ACC112 (cell line): ENCODE measurements around the gene PPARGC1A.

Experiments
- H2AFZ ChIP-seq: fragments of 200-600 bp; sonication (generic); one replicate; pipeline ENCODE4 v1.6.0; 2017; ENCODE audit warnings: antibody characterized with exemption, low read length; ENCODE audit not compliant: unreplicated experiment
- H3K27ac ChIP-seq: fragments of 200-600 bp; sonication (generic); 2 replicates; pipeline ENCODE4 v1.5.1; 2014; ENCODE audit warnings: low read depth, mild to moderate bottlenecking, antibody characterized with exemption, low read length, moderate library complexity
- H3K27me3 ChIP-seq: fragments of 200-600 bp; sonication (generic); 2 replicates; pipeline ENCODE4 v1.6.1; 2014; ENCODE audit warnings: mild to moderate bottlenecking, antibody characterized with exemption, low read length, moderate library complexity, mixed read lengths; ENCODE audit not compliant: insufficient read depth
- H3K36me3 ChIP-seq: fragments of 200-600 bp; sonication (generic); 2 replicates; pipeline ENCODE4 v1.6.1; 2016; ENCODE audit warnings: mild to moderate bottlenecking, antibody characterized with exemption, low read length, moderate library complexity, mixed read lengths; ENCODE audit not compliant: insufficient read depth
- H3K4me1 ChIP-seq: fragments of 200-600 bp; sonication (generic); one replicate; pipeline ENCODE4 v1.6.1; 2016; ENCODE audit warnings: low read length, mixed read lengths; ENCODE audit not compliant: insufficient read depth, unreplicated experiment, control insufficient read depth
- H3K4me3 ChIP-seq: fragments of 200-600 bp; sonication (generic); 2 replicates; pipeline ENCODE4 v1.5.1; 2014; ENCODE audit warnings: mild to moderate bottlenecking, low read depth, low read length
- H3K79me2 ChIP-seq: fragments of 200-600 bp; sonication (generic); one replicate; pipeline ENCODE4 v1.6.0; 2016; ENCODE audit warnings: low read length; ENCODE audit not compliant: control insufficient read depth, unreplicated experiment, insufficient read depth

The PPARGC1A gene

DNA sequence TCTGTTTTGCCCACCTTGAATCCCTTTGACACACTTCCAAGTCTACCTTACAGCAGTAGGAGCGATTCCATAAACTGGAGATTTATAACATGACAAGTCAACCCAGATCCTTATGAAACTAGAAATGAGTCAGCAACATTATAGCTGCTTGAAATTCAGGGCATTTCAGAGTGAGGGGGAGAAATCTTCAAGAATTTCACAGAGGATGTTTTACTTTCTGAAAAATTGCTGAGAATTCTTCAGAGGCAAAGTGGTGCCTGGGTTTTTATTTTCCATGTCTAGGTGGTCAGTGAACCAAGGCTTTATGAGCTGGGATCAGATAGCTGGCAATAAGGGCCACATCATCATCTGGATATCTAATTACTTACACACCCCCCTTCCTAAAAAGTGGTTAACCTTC is 119.8 kb downstream of the PPARGC1A start:
- H3K27me3 ChIP-seq, result no peaks in the 10 kb centered on the region
- no peaks in the 10 kb centered on the region for H3K79me2 ChIP-seq
- 0 out of 2 replicates have a peak overlapping the region, but pooled peaks have one; percentile 25 for H3K27ac ChIP-seq
- H2AFZ ChIP-seq, result no peak overlapping the region
- no peaks in the 10 kb centered on the region for H3K36me3 ChIP-seq
- H3K4me1 ChIP-seq, result peaks cover 12% of the 10 kb centered on the region
- no peak overlapping the region for H3K4me3 ChIP-seq

DNA sequence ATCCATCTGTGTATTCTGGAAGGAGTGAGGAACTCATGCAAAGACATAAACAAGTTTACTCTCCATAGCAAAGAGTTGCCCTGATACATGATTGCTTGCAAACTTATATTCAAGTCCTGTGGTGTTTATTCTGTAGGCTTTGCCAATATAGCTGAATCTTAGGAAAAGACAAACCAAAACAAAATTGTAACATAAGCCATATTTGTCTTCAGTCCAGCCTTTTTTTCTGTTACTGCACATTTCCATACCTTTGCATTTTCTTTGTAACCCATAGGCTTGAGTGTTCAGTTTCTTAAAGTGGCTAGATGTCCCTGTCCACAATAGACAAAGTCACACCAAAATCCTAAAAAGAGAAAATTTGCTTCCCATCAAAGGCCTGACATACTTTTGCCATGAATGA is 120.4 kb downstream of the PPARGC1A start:
- Histone ChIP-seq H3K4me3 (no peak overlapping the region), H3K27me3 (no peaks in the 10 kb centered on the region), H2AFZ (no peak overlapping the region), H3K36me3 (no peaks in the 10 kb centered on the region), H3K4me1 (peaks cover 12% of the 10 kb centered on the region), H3K79me2 (no peaks in the 10 kb centered on the region), H3K27ac (0 out of 2 replicates have a peak overlapping the region, but pooled peaks have one; percentile 25)

DNA sequence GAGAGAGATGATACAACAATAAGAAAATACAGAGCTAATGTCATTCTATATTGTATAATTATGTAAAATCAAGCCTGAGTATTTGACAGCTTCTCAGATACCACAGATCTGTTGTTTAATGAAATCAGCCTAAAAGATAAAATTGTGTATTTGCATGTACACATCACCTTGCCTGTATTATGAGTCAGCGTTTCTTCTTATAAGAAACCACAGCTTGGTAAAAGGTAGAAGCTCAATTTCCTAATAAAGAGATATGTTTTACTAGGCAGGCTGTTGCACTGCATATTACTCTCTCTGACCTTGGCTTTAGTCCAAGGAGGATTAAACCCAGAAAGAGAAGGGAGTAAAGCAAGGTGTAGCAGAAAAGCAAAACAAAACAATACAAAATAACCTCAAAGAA is 121.3 kb downstream of the PPARGC1A start:
- Histone ChIP-seq H3K36me3 (no peaks in the 10 kb centered on the region), H2AFZ (no peak overlapping the region), H3K4me1 (peaks cover 12% of the 10 kb centered on the region), H3K27me3 (no peaks in the 10 kb centered on the region), H3K79me2 (no peaks in the 10 kb centered on the region), H3K27ac (no peak overlapping the region), H3K4me3 (no peak overlapping the region)

- Histone ChIP-seq H3K4me3 (no peak overlapping the region), H2AFZ (no peak overlapping the region), H3K36me3 (no peaks in the 10 kb centered on the region), H3K27ac (no peak overlapping the region), H3K79me2 (no peaks in the 10 kb centered on the region), H3K4me1 (peaks cover 12% of the 10 kb centered on the region), H3K27me3 (no peaks in the 10 kb centered on the region)
Observed at GRCh38 chr4:23766344-23766743, 123.5 kb downstream of the PPARGC1A start.

DNA sequence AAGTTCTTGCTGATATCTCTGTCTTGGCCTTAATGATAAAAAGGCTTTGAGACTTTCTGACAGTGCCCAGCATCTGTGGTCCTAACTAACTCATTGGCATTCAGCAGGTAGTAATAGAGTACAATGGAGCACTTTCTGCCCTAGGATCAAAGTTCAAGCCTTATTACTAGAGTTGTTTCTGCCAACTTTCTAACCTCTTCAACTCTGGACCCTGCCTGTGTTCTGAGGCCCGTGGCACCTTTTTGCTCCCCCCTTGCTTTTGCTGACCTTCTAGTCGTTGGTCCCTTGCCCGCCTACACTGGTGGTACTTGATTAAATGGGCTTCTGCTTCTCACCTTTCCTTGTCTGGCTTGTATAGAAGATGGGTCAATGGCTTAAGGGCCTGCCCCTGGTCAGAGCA is 126.3 kb downstream of the PPARGC1A start:
- Histone ChIP-seq H3K4me3 (no peak overlapping the region), H3K27me3 (no peaks in the 10 kb centered on the region), H3K4me1 (no peaks in the 10 kb centered on the region), H3K79me2 (no peaks in the 10 kb centered on the region), H3K27ac (no peak overlapping the region), H3K36me3 (no peaks in the 10 kb centered on the region), H2AFZ (no peak overlapping the region)

DNA sequence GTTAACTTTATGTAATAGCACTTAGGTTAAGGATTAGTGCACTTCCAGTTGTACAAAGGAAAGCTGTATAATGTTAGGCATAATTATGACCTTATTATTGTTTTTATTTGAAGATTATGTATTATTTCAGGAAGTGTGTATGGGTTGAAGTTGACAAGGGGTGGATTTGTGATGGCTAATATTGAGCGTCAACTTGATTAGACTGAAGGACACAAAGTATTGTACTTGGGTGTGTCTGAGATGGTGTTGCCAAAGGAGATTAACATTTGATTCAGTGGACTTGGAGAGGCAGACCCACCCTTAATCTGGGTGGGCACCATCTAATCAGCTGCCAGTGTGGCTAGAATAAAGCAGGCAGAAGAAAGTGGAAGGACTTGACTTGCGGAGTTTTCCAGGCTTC is 127.3 kb downstream of the PPARGC1A start:
- H3K4me3 ChIP-seq, result no peak overlapping the region
- H3K79me2 ChIP-seq, result no peaks in the 10 kb centered on the region
- H3K36me3 ChIP-seq, result no peaks in the 10 kb centered on the region

DNA sequence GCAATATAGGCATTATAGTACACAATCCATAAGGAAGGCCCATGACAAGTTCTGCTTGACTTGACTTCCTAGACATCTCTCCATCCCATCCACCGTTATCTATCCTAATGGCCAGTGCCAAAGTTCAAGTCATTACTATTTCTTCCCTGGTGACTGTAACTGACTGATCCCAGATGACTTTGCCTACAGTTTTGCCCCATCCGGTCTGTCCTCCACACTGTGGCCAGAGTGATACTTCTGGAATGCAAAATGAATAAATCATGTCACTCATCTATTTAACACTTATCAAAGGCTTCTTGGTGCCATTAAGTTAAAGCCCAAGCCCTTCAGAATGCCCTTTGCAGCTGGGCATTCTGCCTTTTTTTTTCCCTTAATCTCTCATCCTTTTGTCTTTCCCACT is 130.8 kb downstream of the PPARGC1A start:
- H2AFZ ChIP-seq, result no peak overlapping the region
- no peaks in the 10 kb centered on the region for H3K4me1 ChIP-seq
- H3K27me3 ChIP-seq, result no peaks in the 10 kb centered on the region
- no peak overlapping the region for H3K27ac ChIP-seq
- H3K4me3 ChIP-seq, result no peak overlapping the region
- no peaks in the 10 kb centered on the region for H3K79me2 ChIP-seq
- no peaks in the 10 kb centered on the region for H3K36me3 ChIP-seq

More for the DNA sequence above, 127.3 kb downstream of the PPARGC1A start:
- Histone ChIP-seq H3K27ac (no peak overlapping the region), H3K27me3 (no peaks in the 10 kb centered on the region), H3K4me1 (no peaks in the 10 kb centered on the region), H2AFZ (no peak overlapping the region)

GRCh38 chr4:23754688-23755087 is 135.2 kb downstream of the PPARGC1A start:
- Histone ChIP-seq H3K27ac (no peak overlapping the region), H2AFZ (no peak overlapping the region), H3K36me3 (no peaks in the 10 kb centered on the region), H3K4me1 (no peaks in the 10 kb centered on the region), H3K27me3 (no peaks in the 10 kb centered on the region), H3K4me3 (no peak overlapping the region), H3K79me2 (no peaks in the 10 kb centered on the region)

- Histone ChIP-seq H3K4me1 (no peaks in the 10 kb centered on the region), H2AFZ (no peak overlapping the region), H3K36me3 (no peaks in the 10 kb centered on the region), H3K4me3 (no peak overlapping the region), H3K27ac (no peak overlapping the region), H3K79me2 (no peaks in the 10 kb centered on the region), H3K27me3 (peaks cover 4% of the 10 kb centered on the region; the same call in 1 of the 2 replicates)
Observed at GRCh38 chr4:23750125-23750524, 139.7 kb downstream of the PPARGC1A start.

DNA sequence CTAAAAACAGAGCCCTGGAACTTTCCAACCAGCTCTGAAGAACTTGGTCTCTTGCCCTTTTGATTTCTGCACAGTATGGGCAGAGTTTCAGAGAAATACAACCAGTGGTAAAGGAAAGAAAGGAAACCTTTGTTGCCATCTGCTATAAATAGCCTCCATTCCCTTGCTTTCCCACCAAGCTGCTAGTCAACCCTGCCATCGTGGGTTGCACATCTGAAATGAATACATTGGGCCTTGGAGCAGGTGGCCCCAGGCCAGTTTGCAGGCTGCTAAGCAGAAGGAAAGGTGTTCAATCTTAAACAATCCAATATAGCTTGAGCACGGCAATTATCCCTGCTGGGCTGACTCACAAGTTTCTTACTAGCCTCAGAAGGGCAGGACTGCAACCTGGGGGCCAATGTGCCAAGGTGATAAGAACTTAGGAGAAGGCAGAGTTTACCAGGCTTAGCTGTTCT is 142.5 kb downstream of the PPARGC1A start:
- Histone ChIP-seq H3K27ac (no peak overlapping the region), H3K27me3 (peaks cover 4% of the 10 kb centered on the region; the same call in 1 of the 2 replicates), H3K4me1 (no peaks in the 10 kb centered on the region), H3K36me3 (no peaks in the 10 kb centered on the region), H3K4me3 (no peak overlapping the region), H2AFZ (no peak overlapping the region), H3K79me2 (no peaks in the 10 kb centered on the region)

DNA sequence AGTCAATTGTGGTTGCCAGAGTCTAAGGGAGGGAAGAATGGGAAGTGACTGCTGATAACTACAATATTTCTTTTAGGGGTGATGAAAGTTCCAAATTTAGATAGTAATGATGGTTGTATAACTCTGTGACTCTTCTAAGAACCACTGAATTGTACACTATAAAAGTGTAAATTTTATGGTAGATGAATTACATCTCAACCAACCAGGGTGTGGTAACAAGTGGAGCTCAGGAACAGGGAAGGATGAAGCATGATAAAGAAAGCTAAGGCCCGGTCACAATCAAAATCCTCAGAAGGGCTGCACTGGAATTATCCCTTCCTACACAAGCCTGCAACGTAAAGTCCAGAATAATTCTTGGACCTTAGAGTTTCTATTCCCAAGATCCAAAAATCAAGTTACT is 143.2 kb downstream of the PPARGC1A start:
- Histone ChIP-seq H3K4me1 (no peaks in the 10 kb centered on the region), H3K79me2 (no peaks in the 10 kb centered on the region), H3K27me3 (peaks cover 4% of the 10 kb centered on the region; the same call in 1 of the 2 replicates), H3K4me3 (no peak overlapping the region), H2AFZ (no peak overlapping the region), H3K27ac (no peak overlapping the region), H3K36me3 (no peaks in the 10 kb centered on the region)
